GM10248 (cell line): ENCODE results near the gene ZNF165.
"Not testable (repeated sequence)": the region's sequence is repeated elsewhere in the genome, so short reads cannot be mapped to it uniquely, and the experiment has no call there.

Source experiments
- CTCF ChIA-PET: fragments of 300-600 bp; sonication (Branson Sonifier 250); formaldehyde crosslinking; extraction: SDS; loops from one replicate; lab custom pipeline; 2021; ENCODE audit warnings: antibody characterized with exemption; lab: Yijun Ruan, JAX
- POLR2A ChIA-PET: fragments of 350-650 bp; sonication (Branson Sonifier 250); formaldehyde crosslinking; extraction: SDS; loops from one replicate; lab custom pipeline; 2020; ENCODE audit warnings: antibody characterized with exemption; lab: Yijun Ruan, JAX
- DNase-seq: peaks from one replicate; pipeline ENCODE4 v3.0.0; 2012; ENCODE audit errors: extremely low spot score
- CTCF ChIP-seq: IDR thresholded peaks from 2 replicates; pipeline ENCODE4 v1.5.1; 2012; ENCODE audit warnings: mild to moderate bottlenecking, low read depth; ENCODE audit errors: extremely low read depth, missing control alignments, control extremely low read depth

Gene ZNF165

GRCh38 chr6:28118217-28118616 is 37.8 kb downstream of the ZNF165 start:
- no peak for TF ChIP-seq CTCF
- CTCF ChIA-PET: interaction anchor here (2.2 to 4.5 kb wide), 2 partner anchors 10 to 13 kb away, joined by 9 to 20 read pairs; no protein-coding TSS in a partner anchor
- POLR2A ChIA-PET: no interaction called here
- DNase-seq: no peak

- no peak for DNase-seq
- ChIA-PET CTCF (interaction anchor here (2.0 kb wide), 1 partner anchor 234 kb away, joined by 5 read pairs; no protein-coding TSS in a partner anchor), POLR2A (no interaction called here)
- TF ChIP-seq CTCF: no peak
Observed at GRCh38 chr6:28121876-28122275, 41.5 kb downstream of the ZNF165 start.

GRCh38 chr6:28122283-28122682 is 41.9 kb downstream of the ZNF165 start:
- CTCF ChIA-PET: interaction anchor here (1.0 to 2.0 kb wide), 2 partner anchors 17 to 234 kb away, joined by 5 read pairs; no protein-coding TSS in a partner anchor
- POLR2A ChIA-PET, DNase-seq: not testable (repeated sequence)

- CTCF ChIA-PET: interaction anchor here (1.4 to 1.6 kb wide), 3 partner anchors 10 to 231 kb away, joined by 3 to 11 read pairs (median 4); no protein-coding TSS in a partner anchor
- POLR2A ChIA-PET: interaction anchor here (0.6 to 1.2 kb wide), 2 partner anchors 19 to 231 kb away, joined by 3 read pairs; a partner anchor contains a TSS
- TF ChIP-seq CTCF: no peak
- DNase-seq: peak; percentile 81
Observed at GRCh38 chr6:28124350-28124970, 44.1 kb downstream of the ZNF165 start, which contains the start of gene ZSCAN16. ZSCAN16 (plus strand) TSS chr6:28124609; CDS start chr6:28125444, 835 bp downstream.

- DNase-seq: no peak
- ChIA-PET POLR2A (interaction anchor here (1.2 kb wide), 1 partner anchor 20 kb away, joined by 3 read pairs; no protein-coding TSS in a partner anchor), CTCF (interaction anchor here (1.4 to 1.6 kb wide), 3 partner anchors 11 to 231 kb away, joined by 3 to 11 read pairs (median 4); no protein-coding TSS in a partner anchor)
- no peak for TF ChIP-seq CTCF
Observed at GRCh38 chr6:28124971-28125353, 44.6 kb downstream of the ZNF165 start.

DNA sequence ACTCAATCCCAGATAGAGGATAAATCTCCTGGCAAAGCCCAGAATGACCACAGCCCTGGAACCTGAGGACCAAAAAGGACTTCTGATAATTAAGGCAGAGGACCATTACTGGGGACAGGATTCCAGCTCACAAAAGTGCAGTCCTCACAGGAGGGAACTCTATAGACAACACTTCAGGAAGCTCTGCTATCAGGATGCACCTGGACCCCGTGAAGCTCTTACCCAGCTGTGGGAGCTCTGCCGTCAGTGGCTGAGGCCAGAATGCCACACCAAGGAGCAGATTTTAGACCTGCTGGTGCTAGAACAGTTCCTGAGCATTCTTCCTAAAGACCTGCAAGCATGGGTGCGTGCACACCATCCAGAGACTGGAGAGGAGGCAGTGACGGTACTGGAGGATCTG is 45.0 kb downstream of the ZNF165 start:
- TF ChIP-seq CTCF: no peak
- DNase-seq: no peak
- CTCF ChIA-PET: interaction anchor here (1.4 to 1.6 kb wide), 3 partner anchors 11 to 231 kb away, joined by 3 to 11 read pairs (median 4); no protein-coding TSS in a partner anchor
- POLR2A ChIA-PET: interaction anchor here (1.2 kb wide), 1 partner anchor 20 kb away, joined by 3 read pairs; no protein-coding TSS in a partner anchor

GRCh38 chr6:28134015-28134414 is 53.6 kb downstream of the ZNF165 start:
- TF ChIP-seq CTCF: peak; percentile 52
- CTCF ChIA-PET: interaction anchor here (0.7 to 1.0 kb wide), 2 partner anchors 11 to 222 kb away, joined by 3 read pairs; no protein-coding TSS in a partner anchor
- no peak for DNase-seq
- POLR2A ChIA-PET: no interaction called here
